ENCODE results near the gene OR56B1. TPM values are rescaled to one million over a fixed set of nuclear protein-coding genes. Genes with fewer than 3 reads are reported as not detected.
"Not testable (repeated sequence)": the region's sequence is repeated elsewhere in the genome, so short reads cannot be mapped to it uniquely, and the experiment has no call there.

The OR56B1 gene
- not detected for polyA plus RNA-seq (ENCODE audit: insufficient read length in 12 of 12)
- long read RNA-seq, donor 1, result 0 reads
- long read RNA-seq, donor 2, result 0 reads
- long read RNA-seq, donor 3, result 0 reads
- long read RNA-seq, donor 4, result 0 reads
- long read RNA-seq, donor 5, result 0 reads
- long read RNA-seq, donor 6, result 0 reads
- long read RNA-seq, donor 7, result 0 reads
- long read RNA-seq, donor 8, result 0 reads
- long read RNA-seq, donor 9, result 0 reads
- long read RNA-seq, donor 10, result 0 reads
- long read RNA-seq, donor 11, result 0 reads

- no peak for DNase-seq
Measured at GRCh38 chr11:5736396-5736795, at the start of gene OR56B1. TSS of gene OR56B1 (plus strand) at chr11:5736448. CDS start at chr11:5736517, 69 bp downstream.

- no peak for DNase-seq
Measured at GRCh38 chr11:5688482-5688881, 47.8 kb upstream of the OR56B1 start.

GRCh38 chr11:5689551-5689983 lies 46.7 kb upstream of the OR56B1 start, which contains the start of gene TRIM22:
TSS of gene TRIM22 (plus strand) at chr11:5689790. CDS start at chr11:5696233, 6,443 bp downstream.
- DNase-seq, result peak; percentile 70

GRCh38 chr11:5690216-5690615 lies 46.0 kb upstream of the OR56B1 start:
- DNase-seq, result no peak

- DNase-seq, result no peak
Measured at GRCh38 chr11:5690736-5691135, 45.5 kb upstream of the OR56B1 start.

- not testable (repeated sequence) for DNase-seq
Measured at GRCh38 chr11:5691238-5691963, 44.8 kb upstream of the OR56B1 start.

- no peak for DNase-seq
Measured at GRCh38 chr11:5691964-5692361, 44.3 kb upstream of the OR56B1 start.

GRCh38 chr11:5694642-5695041 lies 41.6 kb upstream of the OR56B1 start:
- DNase-seq, result no peak

GRCh38 chr11:5695580-5695979 lies 40.7 kb upstream of the OR56B1 start:
- no peak for DNase-seq

- no peak for DNase-seq
Measured at GRCh38 chr11:5696210-5696609, 40.0 kb upstream of the OR56B1 start.

- no peak for DNase-seq
Measured at GRCh38 chr11:5698281-5698680, 38.0 kb upstream of the OR56B1 start.

GRCh38 chr11:5700421-5701054 lies 35.7 kb upstream of the OR56B1 start:
- no peak for DNase-seq

- no peak for DNase-seq
Measured at GRCh38 chr11:5701055-5701577, 35.1 kb upstream of the OR56B1 start.

GRCh38 chr11:5703741-5704536 lies 32.3 kb upstream of the OR56B1 start:
- no peak for DNase-seq

- no peak for DNase-seq
Measured at GRCh38 chr11:5705688-5706087, 30.6 kb upstream of the OR56B1 start.

- no peak for DNase-seq
Measured at GRCh38 chr11:5712507-5712906, 23.7 kb upstream of the OR56B1 start.

GRCh38 chr11:5713695-5714094 lies 22.6 kb upstream of the OR56B1 start:
- no peak for DNase-seq

GRCh38 chr11:5716518-5716917 lies 19.7 kb upstream of the OR56B1 start:
- DNase-seq, result not testable (repeated sequence)

GRCh38 chr11:5719703-5720495 lies 16.3 kb upstream of the OR56B1 start:
- no peak for DNase-seq

- DNase-seq, result no peak
Measured at GRCh38 chr11:5722622-5723021, 13.6 kb upstream of the OR56B1 start.

- no peak for DNase-seq
Measured at GRCh38 chr11:5726351-5726750, 9.9 kb upstream of the OR56B1 start.

Data from muscle of arm (tissue), 14 donors.